DMS153 treated with DMSO at 0.1 percent for 48 hours (cell line): ENCODE measurements around the gene ARHGEF4.

Source experiments
- DNase-seq: peaks from one replicate; lab custom pipeline; 2025; ENCODE audit not compliant: unreplicated experiment; lab: John Stamatoyannopoulos, UW

ARHGEF4 gene

GRCh38 chr2:130836501-130837174 lies at the start of gene ARHGEF4:
Gene ARHGEF4 (plus strand): TSS chr2:130836914. CDS start chr2:130836954, 40 bp downstream.
- peak; percentile 45 for DNase-seq

DNA sequence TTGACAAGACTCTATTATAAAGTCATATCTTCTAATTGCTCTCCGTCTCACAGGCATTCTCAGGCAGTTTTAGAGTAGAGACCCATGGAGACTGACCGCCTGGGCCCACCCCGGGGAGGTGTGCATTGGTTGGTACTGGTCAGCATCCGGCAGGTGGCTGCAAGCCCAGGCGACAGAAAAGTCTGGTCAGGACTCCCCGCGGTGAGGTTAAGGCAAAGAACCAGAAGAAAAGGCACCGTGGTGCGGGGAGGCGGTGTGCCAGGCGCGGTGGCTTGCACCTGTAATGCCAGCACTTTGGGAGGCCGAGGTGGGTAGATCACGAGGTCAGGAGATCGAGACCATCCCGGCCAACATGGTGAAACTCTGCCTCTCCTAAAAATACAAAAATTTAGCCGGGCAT lies 48.9 kb upstream of the ARHGEF4 start:
- DNase-seq = no peak

DNA sequence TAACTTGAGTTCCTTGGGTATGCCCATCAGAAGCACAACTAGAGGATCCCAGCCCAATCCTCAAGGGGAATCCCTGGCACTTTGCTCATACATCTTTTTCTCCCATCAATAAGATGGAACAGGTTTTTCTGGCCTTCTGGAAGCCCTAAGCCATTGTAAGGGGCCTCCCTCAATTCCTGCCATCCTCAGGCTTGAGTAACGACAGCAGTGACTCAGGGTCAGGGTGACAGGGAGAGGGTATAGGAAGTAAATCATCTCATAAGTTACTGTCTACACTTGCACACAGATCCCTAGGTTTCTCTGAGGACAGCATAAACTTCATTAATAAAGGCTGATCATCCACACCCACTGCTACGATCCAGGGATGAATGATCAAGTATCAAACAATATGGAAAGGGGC lies 46.4 kb upstream of the ARHGEF4 start:
- DNase-seq = no peak

GRCh38 chr2:130790804-130791616 lies 45.7 kb upstream of the ARHGEF4 start:
- DNase-seq = no peak

DNA sequence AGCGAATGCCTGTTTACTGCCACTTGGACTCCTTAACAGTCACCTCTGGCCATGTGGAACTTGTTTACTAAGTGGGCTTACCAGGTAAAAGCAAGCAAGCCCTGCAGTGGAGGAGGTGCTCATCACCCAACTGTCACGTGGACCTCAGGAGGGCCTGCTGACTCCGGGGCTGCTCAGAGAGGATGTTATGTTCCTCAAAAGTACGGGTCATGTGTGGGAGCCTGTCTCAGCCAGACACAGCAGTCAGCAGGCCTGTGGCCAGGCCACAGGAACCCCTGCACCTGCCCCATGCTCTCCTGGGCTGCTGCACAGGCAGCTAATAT lies 45.1 kb upstream of the ARHGEF4 start:
- no peak for DNase-seq

DNA sequence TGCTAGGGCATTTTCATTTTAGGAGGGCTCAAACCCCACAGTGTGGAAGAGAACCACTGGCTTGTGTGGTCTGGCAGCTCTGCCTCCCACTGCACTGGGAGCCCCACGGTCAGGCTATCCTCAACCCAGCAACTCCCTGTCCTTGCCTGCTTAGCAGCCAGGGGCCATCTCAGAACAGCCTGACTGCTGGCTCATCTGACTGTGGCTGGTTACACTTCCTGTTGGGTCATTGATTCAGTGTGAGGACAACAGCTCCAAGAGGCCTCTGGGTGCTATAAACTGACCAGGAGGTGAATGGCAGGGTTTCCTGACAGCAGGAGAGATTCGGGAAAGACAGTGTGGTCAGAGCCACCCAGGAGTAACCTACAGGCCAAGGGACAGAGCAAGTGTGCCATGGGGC lies 41.3 kb upstream of the ARHGEF4 start:
- no peak for DNase-seq

- DNase-seq = no peak
These were observed 40.4 kb upstream of the ARHGEF4 start for GRCh38 chr2:130796290-130796689.

GRCh38 chr2:130797493-130798435 lies 39.0 kb upstream of the ARHGEF4 start:
- DNase-seq = peak; percentile 56

DNA sequence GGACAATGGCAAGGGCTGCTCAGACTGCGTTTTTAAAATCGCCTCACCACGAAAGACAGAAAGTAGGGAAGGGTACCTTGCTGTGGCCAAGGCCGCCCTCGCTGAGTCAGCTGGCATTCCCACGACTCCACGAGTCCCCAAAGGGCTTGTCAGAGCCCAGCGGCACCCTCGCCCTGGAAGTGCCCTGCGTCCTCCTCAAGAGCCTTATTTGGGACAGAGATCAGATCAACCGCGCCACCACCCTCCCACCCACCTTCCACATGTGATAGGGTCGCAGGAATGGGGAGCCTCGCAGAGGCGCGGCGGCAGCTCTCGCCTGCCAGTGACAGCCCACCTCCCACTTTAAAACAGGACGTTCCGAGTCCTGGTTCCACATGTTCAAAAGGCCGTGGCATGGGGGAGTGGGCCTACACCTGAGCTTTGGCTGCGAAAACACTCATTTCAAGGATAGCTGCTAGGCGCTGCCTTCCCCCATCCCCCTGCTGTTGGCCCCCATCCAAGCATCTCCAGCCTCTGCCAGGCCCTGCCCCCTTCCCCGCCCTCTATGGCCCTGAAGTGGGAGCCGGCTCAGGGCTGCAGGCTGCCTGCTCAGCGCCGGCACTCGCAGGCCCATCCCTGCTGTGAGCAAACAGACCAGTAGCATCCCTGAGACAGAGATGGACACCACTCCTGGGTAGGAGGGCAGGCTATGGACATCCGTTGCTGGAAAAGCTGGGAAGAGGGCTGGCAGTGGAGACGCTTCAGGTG lies 38.1 kb upstream of the ARHGEF4 start:
- peak; percentile 80 for DNase-seq

DNA sequence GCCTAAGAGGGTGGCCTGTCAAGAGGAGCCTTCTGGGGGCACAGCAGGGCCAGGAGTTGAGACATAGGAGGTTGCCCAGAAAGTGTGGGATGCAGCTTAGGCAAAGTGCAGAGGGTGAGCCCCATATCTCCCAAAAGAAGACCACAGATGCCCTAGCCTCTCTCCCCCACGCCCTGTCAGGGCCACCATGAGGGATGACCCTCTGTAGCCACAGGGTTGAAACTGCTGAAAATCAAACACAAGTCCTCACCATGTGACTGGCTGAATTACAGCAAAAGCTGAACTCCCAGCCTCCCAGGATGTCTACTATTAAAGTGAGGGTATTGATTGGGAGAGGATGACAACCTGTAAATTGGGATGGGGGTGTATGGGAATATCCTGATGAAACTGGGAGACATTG lies 37.4 kb upstream of the ARHGEF4 start:
- DNase-seq = no peak

DNA sequence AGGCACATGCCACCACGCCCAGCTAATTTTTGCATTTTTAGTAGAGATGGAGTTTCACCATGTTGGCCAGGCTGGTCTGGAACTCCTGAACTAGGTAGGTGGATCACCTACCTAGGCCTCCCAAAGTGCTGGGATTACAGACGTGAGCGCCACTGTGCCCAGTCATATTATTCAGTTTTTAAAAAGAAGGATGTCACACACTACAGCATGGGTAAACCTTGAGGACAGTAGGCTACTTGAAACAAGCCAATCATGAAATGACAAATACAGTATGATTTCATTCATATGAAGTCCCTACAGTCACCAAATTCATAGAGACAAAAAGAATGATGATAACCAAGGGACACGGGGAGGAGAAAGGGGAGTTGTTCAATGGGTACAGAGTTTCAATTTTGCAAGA lies 31.1 kb upstream of the ARHGEF4 start:
- no peak for DNase-seq

DNA sequence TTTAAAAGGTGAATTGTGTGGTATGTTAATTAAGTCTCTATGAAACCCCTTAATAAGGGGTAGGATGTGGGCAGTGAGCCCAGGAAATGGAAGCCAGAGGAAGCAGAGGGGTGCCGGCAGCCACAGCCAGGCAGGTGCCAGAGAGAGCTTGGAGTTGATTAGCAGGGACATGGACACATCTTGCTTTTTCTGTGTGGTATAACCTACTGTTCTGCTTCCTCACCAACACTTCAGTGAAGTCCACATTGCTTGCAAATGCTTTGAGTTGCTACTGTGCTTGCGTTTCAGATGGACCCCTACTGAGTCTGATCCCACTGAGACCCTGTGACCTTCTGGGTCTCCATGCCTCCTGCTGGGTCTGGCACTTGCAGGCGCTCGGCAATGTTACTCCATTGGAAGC lies 30.3 kb upstream of the ARHGEF4 start:
- DNase-seq = peak; percentile 12

GRCh38 chr2:130807659-130808385 lies 28.9 kb upstream of the ARHGEF4 start:
- no peak for DNase-seq

GRCh38 chr2:130808482-130809268 lies 28.0 kb upstream of the ARHGEF4 start:
- DNase-seq = no peak

GRCh38 chr2:130810490-130810889 lies 26.2 kb upstream of the ARHGEF4 start:
- DNase-seq = no peak

GRCh38 chr2:130813722-130814121 lies 23.0 kb upstream of the ARHGEF4 start:
- no peak for DNase-seq

DNA sequence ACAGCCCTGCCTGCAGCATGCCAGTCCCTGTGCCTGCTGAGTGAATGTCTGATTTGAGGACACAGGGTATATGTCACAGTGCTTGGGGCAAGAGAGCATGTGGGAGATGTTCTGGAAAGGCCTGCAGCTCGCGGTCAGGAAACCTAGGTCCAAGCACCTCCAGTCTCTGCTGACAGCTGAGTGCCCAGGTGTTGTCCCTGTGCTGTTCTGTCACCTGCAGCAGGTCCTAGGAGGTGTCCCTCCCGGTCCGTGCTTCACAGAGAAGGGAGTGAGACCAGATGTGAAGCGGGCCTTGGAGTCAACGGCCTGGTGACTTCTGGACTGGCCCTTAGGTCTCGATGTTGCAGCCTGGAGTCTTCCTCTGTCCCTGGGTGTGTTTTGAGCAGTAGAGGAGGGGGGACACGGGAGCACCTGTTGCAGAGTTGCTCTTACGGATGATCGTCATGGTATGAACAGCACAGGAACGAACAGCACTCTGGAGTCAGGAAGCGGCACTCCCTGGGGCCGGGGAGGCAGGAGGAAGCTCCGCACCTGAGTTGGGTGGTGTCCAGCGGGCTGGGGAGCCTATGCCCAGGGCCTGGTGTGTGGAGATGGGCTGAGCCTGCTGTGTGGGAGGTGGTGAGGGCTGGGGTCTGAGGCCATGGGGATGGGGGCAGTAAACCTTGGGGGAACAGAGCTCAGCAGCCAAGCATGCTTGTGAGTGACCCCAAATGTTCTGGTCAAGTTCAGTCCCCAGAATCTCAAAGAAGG lies 21.6 kb upstream of the ARHGEF4 start:
- DNase-seq = no peak

DNA sequence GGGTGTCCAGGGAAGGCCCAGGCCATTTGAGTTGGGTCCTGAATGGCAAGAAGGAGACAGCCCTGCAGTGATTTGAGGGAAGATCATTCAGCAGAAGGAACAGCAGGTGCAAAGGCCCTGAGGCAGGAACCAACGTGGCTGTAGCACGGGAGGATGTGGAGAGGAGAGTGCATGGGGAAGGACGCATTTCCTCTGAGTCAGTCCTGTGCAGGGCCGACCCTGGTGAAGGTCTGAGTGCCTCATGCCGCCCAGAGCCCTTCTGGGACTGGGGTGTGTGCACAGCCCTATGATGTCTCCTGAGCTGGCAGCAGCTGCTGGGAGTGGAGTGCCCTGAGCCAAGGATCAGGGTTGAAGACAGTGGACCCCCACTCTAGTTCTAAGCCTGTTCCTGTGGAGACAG lies 17.9 kb upstream of the ARHGEF4 start:
- DNase-seq = no peak

DNA sequence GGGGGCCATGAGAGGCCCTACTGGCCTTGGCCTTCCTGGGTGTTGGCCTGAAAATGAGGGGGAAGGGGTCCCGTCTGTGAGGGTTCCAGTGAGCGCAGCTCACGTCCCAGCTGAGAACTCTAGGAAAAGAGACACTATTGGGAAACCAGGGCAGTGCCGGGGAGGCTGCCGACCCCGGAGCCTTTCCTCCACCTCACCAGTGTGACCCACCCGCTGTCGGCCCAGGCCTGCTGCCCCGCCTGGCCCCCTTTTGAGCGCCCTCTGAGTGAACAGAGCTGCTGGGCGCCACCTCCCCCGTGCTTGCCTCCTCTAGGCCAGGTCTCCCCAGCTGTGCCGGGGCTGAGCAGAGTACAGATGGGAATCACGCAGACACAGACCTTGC lies 17.5 kb upstream of the ARHGEF4 start:
- no peak for DNase-seq
